Measurements from ENCODE around the gene SNAP47.

DNA sequence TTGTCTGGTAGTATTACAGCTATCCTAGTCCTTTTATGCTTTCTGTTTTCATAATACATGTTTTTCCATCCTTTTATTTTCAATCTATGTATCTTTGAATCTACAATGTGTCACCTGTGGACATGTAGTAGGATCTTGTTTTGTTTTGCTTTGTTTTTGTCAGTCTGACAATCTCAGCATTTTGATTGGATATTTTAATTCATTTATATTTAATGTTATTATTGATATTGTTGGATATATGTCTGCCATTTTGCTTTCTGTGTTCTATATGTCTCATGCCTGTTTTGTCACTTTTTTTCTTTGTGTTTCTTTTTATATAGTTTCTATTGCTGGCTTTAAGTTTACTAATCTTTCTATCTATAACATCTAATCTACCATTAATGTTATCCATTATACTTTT is 68.7 kb downstream of the SNAP47 start:
- TF ChIP-seq FOS (IDR thresholded peaks at IDR 0.05; ENCODE audit: borderline replicate concordance, insufficient read depth, low read length) (no peak), JUN (IDR thresholded peaks at IDR 0.05; ENCODE audit: borderline replicate concordance, insufficient read depth, insufficient read length, low read depth) (no peak), POLR2A (IDR thresholded peaks at IDR 0.05; ENCODE audit: low read depth, low read length) (no peak), EZH2 (IDR thresholded peaks at IDR 0.05; ENCODE audit: borderline replicate concordance, low read depth, low read length, severe bottlenecking) (no peak), POLR2AphosphoS5 (IDR thresholded peaks at IDR 0.05; ENCODE audit: insufficient read depth, low read depth, low read length) (no peak), GATA2 (IDR thresholded peaks at IDR 0.05; ENCODE audit: insufficient read depth, insufficient read length, low read depth, low read length) (no peak), MYC (IDR thresholded peaks at IDR 0.05; ENCODE audit: low read depth, low read length) (no peak)
- TF ChIP-seq, protein P1, sequence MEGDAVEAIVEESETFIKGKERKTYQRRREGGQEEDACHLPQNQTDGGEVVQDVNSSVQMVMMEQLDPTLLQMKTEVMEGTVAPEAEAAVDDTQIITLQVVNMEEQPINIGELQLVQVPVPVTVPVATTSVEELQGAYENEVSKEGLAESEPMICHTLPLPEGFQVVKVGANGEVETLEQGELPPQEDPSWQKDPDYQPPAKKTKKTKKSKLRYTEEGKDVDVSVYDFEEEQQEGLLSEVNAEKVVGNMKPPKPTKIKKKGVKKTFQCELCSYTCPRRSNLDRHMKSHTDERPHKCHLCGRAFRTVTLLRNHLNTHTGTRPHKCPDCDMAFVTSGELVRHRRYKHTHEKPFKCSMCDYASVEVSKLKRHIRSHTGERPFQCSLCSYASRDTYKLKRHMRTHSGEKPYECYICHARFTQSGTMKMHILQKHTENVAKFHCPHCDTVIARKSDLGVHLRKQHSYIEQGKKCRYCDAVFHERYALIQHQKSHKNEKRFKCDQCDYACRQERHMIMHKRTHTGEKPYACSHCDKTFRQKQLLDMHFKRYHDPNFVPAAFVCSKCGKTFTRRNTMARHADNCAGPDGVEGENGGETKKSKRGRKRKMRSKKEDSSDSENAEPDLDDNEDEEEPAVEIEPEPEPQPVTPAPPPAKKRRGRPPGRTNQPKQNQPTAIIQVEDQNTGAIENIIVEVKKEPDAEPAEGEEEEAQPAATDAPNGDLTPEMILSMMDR (IDR thresholded peaks at IDR 0.05; ENCODE audit: extremely low read depth in 1 of 2, insufficient read depth in 1 of 2, low read depth in 1 of 2, low read length in 2 of 2), result no peak
- TF ChIP-seq, protein P2, sequence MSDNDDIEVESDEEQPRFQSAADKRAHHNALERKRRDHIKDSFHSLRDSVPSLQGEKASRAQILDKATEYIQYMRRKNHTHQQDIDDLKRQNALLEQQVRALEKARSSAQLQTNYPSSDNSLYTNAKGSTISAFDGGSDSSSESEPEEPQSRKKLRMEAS (IDR thresholded peaks at IDR 0.05; ENCODE audit: insufficient read depth, insufficient read length), result no peak

Data from endothelial cell of umbilical vein (primary cell).